MCF 10A (cell line): ENCODE measurements around the gene RBP5. TPM values are rescaled to one million over a fixed set of nuclear protein-coding genes. Genes with fewer than 3 reads are reported as not detected.

ENCODE experiments used
- BruUV-seq: library from RNA; stranded (reverse); fragments of 400-500 nt; replicated peaks from 2 replicates; lab custom pipeline; 2021; lab: Mats Ljungman, UMichigan
- CTCF ChIA-PET: fragments of 300-600 bp; sonication (Branson Sonifier 250); formaldehyde crosslinking; extraction: SDS; loops from one replicate; lab custom pipeline; 2021; ENCODE audit warnings: antibody characterized with exemption, inconsistent platforms; lab: Yijun Ruan, JAX
- POLR2A ChIA-PET: fragments of 300-600, 350-650 bp; sonication (Branson Sonifier 250); formaldehyde crosslinking; extraction: SDS; loops from one replicate; lab custom pipeline; 2020; ENCODE audit warnings: antibody characterized with exemption, inconsistent platforms; lab: Yijun Ruan, JAX
- DNase-seq: peaks from one replicate; pipeline ENCODE4 v3.0.0-alpha.2; 2018; ENCODE audit not compliant: unreplicated experiment
- H3K27ac Mint-ChIP-seq: one replicate; pipeline ENCODE4 v1.8.0; 2022; ENCODE audit warnings: mild to moderate bottlenecking, low read depth, mixed read lengths; ENCODE audit not compliant: unreplicated experiment
- H3K27me3 Mint-ChIP-seq: one replicate; pipeline ENCODE4 v1.8.0; 2022; ENCODE audit warnings: mixed read lengths; ENCODE audit not compliant: insufficient read depth, unreplicated experiment
- H3K36me3 Mint-ChIP-seq: one replicate; pipeline ENCODE4 v1.8.0; 2022; ENCODE audit warnings: mild to moderate bottlenecking, moderate library complexity, mixed read lengths; ENCODE audit not compliant: insufficient read depth, unreplicated experiment
- H3K4me1 Mint-ChIP-seq: one replicate; pipeline ENCODE4 v1.8.0; 2022; ENCODE audit warnings: mixed read lengths; ENCODE audit not compliant: insufficient read depth, unreplicated experiment
- H3K4me3 Mint-ChIP-seq: one replicate; pipeline ENCODE4 v1.8.0; 2022; ENCODE audit warnings: mild to moderate bottlenecking, moderate library complexity, mixed read lengths; ENCODE audit not compliant: unreplicated experiment
- H3K9me3 Mint-ChIP-seq: one replicate; pipeline ENCODE4 v1.8.0; 2022; ENCODE audit warnings: mixed read lengths; ENCODE audit not compliant: unreplicated experiment
- CTCF ChIP-seq: fragments of 200-600 bp; IDR thresholded peaks from one replicate; pipeline ENCODE4 v1.8.0; 2022; ENCODE audit warnings: antibody characterized with exemption, mild to moderate bottlenecking; ENCODE audit not compliant: unreplicated experiment
- intact Hi-C: fragments of 100-400 bp; cut with micrococcal nuclease; formaldehyde crosslinking; loops from 2 replicates; pipeline ENCODE4 v1.14.1; 2022
- total RNA-seq: library from RNA; stranded (reverse); gene quantifications from 2 replicates; pipeline ENCODE4 v1.2.3, GENCODE V29; 2022

The RBP5 gene
- total RNA-seq, 1 experiment from 2014 or later = not detected

GRCh38 chr12:7110661-7111060 lies 18.0 kb downstream of the RBP5 start:
- TF ChIP-seq CTCF = no peak
- CTCF ChIA-PET = interaction anchor here (0.6 to 8.3 kb wide), 17 partner anchors 8 to 238 kb away, joined by 3 to 123 read pairs (median 4); partner anchors contain the start of genes C12orf57, C1S, RNU7-1 and SPSB2
- Mint-ChIP-seq H3K4me1 (peaks cover 19% of the 10 kb centered on the region), H3K27me3 (no peaks in the 10 kb centered on the region), H3K9me3 (no peaks in the 10 kb centered on the region), H3K4me3 (no peak overlapping the region), H3K36me3 (peaks cover 40% of the 10 kb centered on the region), H3K27ac (no peak overlapping the region)
- no peak for DNase-seq
- intact Hi-C loops = no loop called here
- POLR2A ChIA-PET = interaction anchor here (1.1 to 3.7 kb wide), 3 partner anchors 50 to 166 kb away, joined by 5 to 42 read pairs (median 10); partner anchors contain the start of genes C12orf57, C1S and RNU7-1
- no TSS peak for BruUV-seq

- DNase-seq = no peak
- Mint-ChIP-seq H3K9me3 (no peaks in the 10 kb centered on the region), H3K27ac (peak overlapping the region; percentile 90), H3K27me3 (no peaks in the 10 kb centered on the region), H3K4me1 (peaks cover 22% of the 10 kb centered on the region), H3K36me3 (peaks cover 34% of the 10 kb centered on the region), H3K4me3 (peak overlapping the region; percentile 95)
- no peak for TF ChIP-seq CTCF
- CTCF ChIA-PET = interaction anchor here (0.5 to 8.3 kb wide), 29 partner anchors 9 to 565 kb away, joined by 3 to 123 read pairs (median 5); partner anchors contain the start of genes C12orf57, C1R, C1S and LPCAT3
- intact Hi-C loops = loop anchor here (1.0 to 5.0 kb wide), 5 partner anchors 17 to 185 kb away; partner anchors contain the start of genes C12orf57, C1R and C1S
- no TSS peak for BruUV-seq
- POLR2A ChIA-PET = interaction anchor here (0.7 to 3.6 kb wide), 13 partner anchors 15 to 184 kb away, joined by 3 to 71 read pairs (median 11); partner anchors contain the start of genes C12orf57, C1R, C1S and LPCAT3
These were observed 19.1 kb downstream of the RBP5 start for GRCh38 chr12:7109572-7109920.

GRCh38 chr12:7108796-7109571 lies 19.7 kb downstream of the RBP5 start, which contains the start of gene C1RL:
TSS of gene C1RL (minus strand) at chr12:7109214. CDS start at chr12:7109180, 34 bp downstream.
- Mint-ChIP-seq H3K27ac (peak within 1 kb of the TSS; percentile 90), H3K27me3 (no peaks in the 10 kb centered on the region), H3K4me1 (peaks cover 24% of the 10 kb centered on the region), H3K9me3 (no peaks in the 10 kb centered on the region), H3K4me3 (peak within 1 kb of the TSS; percentile 95), H3K36me3 (peaks cover 34% of the 10 kb centered on the region)
- TSS peak; percentile 53 for BruUV-seq
- intact Hi-C loops = loop anchor here (1.0 to 5.0 kb wide), 5 partner anchors 17 to 184 kb away; partner anchors contain the start of genes C12orf57, C1R and C1S
- ChIA-PET CTCF (interaction anchor here (0.5 to 8.3 kb wide), 45 partner anchors 8 to 753 kb away, joined by 3 to 123 read pairs (median 5); partner anchors contain the start of genes C12orf57, C1R, C1S and LPCAT3), POLR2A (interaction anchor here (0.6 to 3.6 kb wide), 29 partner anchors 10 to 240 kb away, joined by 3 to 71 read pairs (median 7); partner anchors contain the start of genes C12orf57, C1R, C1S and LPCAT3)
- DNase-seq = peak; percentile 95
- peak; percentile 92 for TF ChIP-seq CTCF
